ENCODE data around the gene COPS6. TPM values are rescaled to one million over a fixed set of nuclear protein-coding genes. Genes with fewer than 3 reads are reported as not detected.

Gene COPS6
- total and polyA plus RNA-seq, 4 donors: 28.7 to 63.2 (median 46.8) TPM

DNA sequence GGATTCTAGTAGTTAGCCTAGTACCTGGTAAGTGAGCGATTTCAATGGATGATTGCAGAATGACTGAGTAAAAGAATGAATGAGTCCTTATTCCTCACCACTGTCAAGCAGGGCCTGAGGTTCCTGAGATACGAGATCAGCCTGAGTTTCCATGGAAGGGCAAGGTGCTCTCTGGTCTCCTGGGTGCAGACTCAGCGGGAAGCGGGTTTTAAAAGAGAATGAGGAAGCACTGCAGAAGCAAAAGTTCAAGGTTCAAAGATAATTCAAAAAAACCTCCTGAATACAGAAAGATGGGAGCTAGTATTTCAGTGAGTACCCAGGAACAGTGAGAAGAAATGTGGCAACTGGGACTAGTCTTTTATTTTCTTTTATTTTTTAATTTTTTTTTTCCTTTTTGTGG lies 11.6 kb upstream of the COPS6 start:
- Histone ChIP-seq H3K4me1 (ENCODE audit: control insufficient read depth in 4 of 4, insufficient read depth in 4 of 4, low read length in 3 of 4) (peaks cover 12 to 29% (median 25%) of the 10 kb centered on the region in 4 donors), H3K9ac (ENCODE audit: low read depth in 1 of 2, low read length in 2 of 2) (no peak overlapping the region), H3K27me3 (ENCODE audit: control insufficient read depth in 4 of 4, insufficient read depth in 4 of 4, low read length in 3 of 4) (no peaks in the 10 kb centered on the region), H3K9me3 (ENCODE audit: control insufficient read depth in 4 of 4, low read length in 3 of 4) (peaks cover 5 to 7% (median 5%) of the 10 kb centered on the region in 4 donors), H3K36me3 (ENCODE audit: control insufficient read depth in 4 of 4, insufficient read depth in 3 of 4, low read depth in 1 of 4, low read length in 3 of 4) (peaks cover 14 to 52% (median 41%) of the 10 kb centered on the region in 4 donors), H3K27ac (ENCODE audit: low read depth in 1 of 2, low read length in 2 of 2) (no peak overlapping the region), H3K4me3 (ENCODE audit: low read depth in 1 of 3, low read length in 3 of 3) (no peak overlapping the region)
- 84% methylated on average over 4 of the region's 4 CpGs for WGBS
- TF ChIP-seq GABPA (IDR thresholded peaks at IDR 0.05 in 1 of 2, conservative IDR thresholded peaks at IDR 0.05 in 1 of 2) (no peak), RAD21 (IDR thresholded peaks at IDR 0.05) (no peak), NR2F2 (IDR thresholded peaks at IDR 0.05) (no peak), SP1 (IDR thresholded peaks at IDR 0.05) (no peak), YY1 (IDR thresholded peaks at IDR 0.05) (no peak)
- TF ChIP-seq, protein P1, sequence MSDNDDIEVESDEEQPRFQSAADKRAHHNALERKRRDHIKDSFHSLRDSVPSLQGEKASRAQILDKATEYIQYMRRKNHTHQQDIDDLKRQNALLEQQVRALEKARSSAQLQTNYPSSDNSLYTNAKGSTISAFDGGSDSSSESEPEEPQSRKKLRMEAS (IDR thresholded peaks at IDR 0.05): no peak
- DNase-seq (ENCODE audit: low spot score): no peak

DNA sequence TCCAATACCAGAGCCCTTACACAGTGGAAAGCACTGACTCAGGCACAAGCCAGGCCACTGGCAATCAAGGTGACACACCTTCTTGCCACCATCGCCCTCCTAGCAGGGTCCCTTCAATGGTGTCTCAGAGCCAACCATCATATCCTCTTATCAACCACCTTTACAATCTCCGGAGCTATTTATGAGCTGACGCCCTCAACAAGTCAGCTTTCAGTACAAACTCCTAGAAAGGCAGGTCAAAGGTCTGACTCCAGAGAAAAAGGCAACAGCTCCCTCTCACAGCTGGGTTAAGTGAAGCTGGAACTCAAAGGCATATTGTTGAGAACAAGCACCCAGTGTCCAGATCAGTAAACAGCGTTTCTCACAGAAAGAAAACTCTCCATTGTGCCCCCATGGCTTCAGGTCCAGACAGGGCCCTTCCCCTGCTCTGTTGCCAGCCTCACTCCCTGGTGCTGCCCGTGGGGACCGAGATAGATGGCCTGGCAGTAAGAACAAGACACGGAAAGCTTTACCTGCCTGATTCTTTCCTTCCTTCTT lies 9.7 kb upstream of the COPS6 start:
- no peak for TF ChIP-seq GABPA (IDR thresholded peaks at IDR 0.05 in 1 of 2, conservative IDR thresholded peaks at IDR 0.05 in 1 of 2)
- peak in 1 of 2 donors; percentile 52 for TF ChIP-seq HNF4A (conservative IDR thresholded peaks at IDR 0.05)
- Histone ChIP-seq H3K4me1 (ENCODE audit: control insufficient read depth in 4 of 4, insufficient read depth in 4 of 4, low read length in 3 of 4) (peaks cover 12 to 34% (median 29%) of the 10 kb centered on the region in 4 donors), H3K9ac (ENCODE audit: low read depth in 1 of 2, low read length in 2 of 2) (no peak overlapping the region), H3K27ac (ENCODE audit: low read depth in 1 of 2, low read length in 2 of 2) (no peak overlapping the region), H3K9me3 (ENCODE audit: control insufficient read depth in 4 of 4, low read length in 3 of 4) (no peaks in the 10 kb centered on the region), H3K36me3 (ENCODE audit: control insufficient read depth in 4 of 4, insufficient read depth in 3 of 4, low read depth in 1 of 4, low read length in 3 of 4) (peaks cover 2 to 34% (median 26%) of the 10 kb centered on the region in 4 donors), H3K4me3 (ENCODE audit: low read depth in 1 of 3, low read length in 3 of 3) (no peak overlapping the region), H3K27me3 (ENCODE audit: control insufficient read depth in 4 of 4, insufficient read depth in 4 of 4, low read length in 3 of 4) (no peaks in the 10 kb centered on the region)
- DNase-seq (ENCODE audit: low spot score): no peak
- 56% methylated on average over 7 of the region's 7 CpGs for WGBS

DNA sequence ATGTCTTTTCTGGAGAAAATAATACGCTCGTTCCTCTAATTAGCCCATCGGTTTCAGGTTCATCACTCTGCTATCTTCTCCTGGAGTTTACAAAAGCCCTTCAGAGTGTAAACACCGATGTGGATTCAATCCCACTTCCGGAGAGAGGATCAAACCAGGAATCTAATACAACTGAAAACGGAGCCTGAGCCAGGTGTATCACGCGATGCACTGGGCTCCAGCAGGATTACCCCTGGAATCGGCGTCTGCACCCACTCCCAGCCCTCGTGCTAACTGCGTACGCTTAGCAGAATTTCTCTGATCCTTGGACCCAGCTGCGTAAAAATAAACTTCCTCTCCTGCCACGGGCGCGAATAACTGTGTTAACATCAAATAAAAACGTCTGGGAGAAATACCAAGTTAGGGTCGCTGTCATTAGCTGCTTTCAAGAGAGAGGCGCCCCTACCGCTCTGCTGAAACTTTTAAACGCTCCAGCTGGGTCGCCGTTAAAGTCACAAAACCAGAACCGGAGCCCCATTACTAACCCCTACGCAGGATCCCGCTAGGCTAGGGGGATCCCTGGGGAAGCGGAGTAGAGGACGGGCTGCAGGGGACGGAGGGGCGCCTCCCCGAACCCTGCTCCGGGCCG lies 7.7 kb upstream of the COPS6 start:
- peak overlapping the region; percentile 89 to 90 for H3K27ac ChIP-seq (ENCODE audit: low read depth in 1 of 2, low read length in 2 of 2)
- peak overlapping the region; percentile 80 to 90 (median 83) for H3K4me3 ChIP-seq (ENCODE audit: low read depth in 1 of 3, low read length in 3 of 3)
- peaks cover under 1 to 15% (median 8%) of the 10 kb centered on the region in 4 donors for H3K36me3 ChIP-seq (ENCODE audit: control insufficient read depth in 4 of 4, insufficient read depth in 3 of 4, low read depth in 1 of 4, low read length in 3 of 4)
- peak; percentile 48 for DNase-seq (ENCODE audit: low spot score)
- H3K9ac ChIP-seq (ENCODE audit: low read depth in 1 of 2, low read length in 2 of 2): peak overlapping the region; percentile 88 to 96
- peaks cover 12 to 34% (median 29%) of the 10 kb centered on the region in 4 donors for H3K4me1 ChIP-seq (ENCODE audit: control insufficient read depth in 4 of 4, insufficient read depth in 4 of 4, low read length in 3 of 4)
- no peaks in the 10 kb centered on the region for H3K27me3 ChIP-seq (ENCODE audit: control insufficient read depth in 4 of 4, insufficient read depth in 4 of 4, low read length in 3 of 4)
- no peaks in the 10 kb centered on the region for H3K9me3 ChIP-seq (ENCODE audit: control insufficient read depth in 4 of 4, low read length in 3 of 4)
- no peak for TF ChIP-seq YY1 (IDR thresholded peaks at IDR 0.05)
- TF ChIP-seq, protein P1 (IDR thresholded peaks at IDR 0.05): no peak
- peak; percentile 43 for TF ChIP-seq SP1 (IDR thresholded peaks at IDR 0.05)
- peak; percentile 39 for TF ChIP-seq TAF1 (conservative IDR thresholded peaks at IDR 0.05)
- peak in 1 of 2 donors; percentile 26 for TF ChIP-seq RAD21 (IDR thresholded peaks at IDR 0.05)
- TF ChIP-seq FOXA2 (IDR thresholded peaks at IDR 0.05): peak; percentile 95
- no peak for TF ChIP-seq GABPA (IDR thresholded peaks at IDR 0.05 in 1 of 2, conservative IDR thresholded peaks at IDR 0.05 in 1 of 2)
- TF ChIP-seq, protein P2, sequence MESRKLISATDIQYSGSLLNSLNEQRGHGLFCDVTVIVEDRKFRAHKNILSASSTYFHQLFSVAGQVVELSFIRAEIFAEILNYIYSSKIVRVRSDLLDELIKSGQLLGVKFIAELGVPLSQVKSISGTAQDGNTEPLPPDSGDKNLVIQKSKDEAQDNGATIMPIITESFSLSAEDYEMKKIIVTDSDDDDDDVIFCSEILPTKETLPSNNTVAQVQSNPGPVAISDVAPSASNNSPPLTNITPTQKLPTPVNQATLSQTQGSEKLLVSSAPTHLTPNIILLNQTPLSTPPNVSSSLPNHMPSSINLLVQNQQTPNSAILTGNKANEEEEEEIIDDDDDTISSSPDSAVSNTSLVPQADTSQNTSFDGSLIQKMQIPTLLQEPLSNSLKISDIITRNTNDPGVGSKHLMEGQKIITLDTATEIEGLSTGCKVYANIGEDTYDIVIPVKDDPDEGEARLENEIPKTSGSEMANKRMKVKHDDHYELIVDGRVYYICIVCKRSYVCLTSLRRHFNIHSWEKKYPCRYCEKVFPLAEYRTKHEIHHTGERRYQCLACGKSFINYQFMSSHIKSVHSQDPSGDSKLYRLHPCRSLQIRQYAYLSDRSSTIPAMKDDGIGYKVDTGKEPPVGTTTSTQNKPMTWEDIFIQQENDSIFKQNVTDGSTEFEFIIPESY (IDR thresholded peaks at IDR 0.05): no peak
- TF ChIP-seq RXRA (IDR thresholded peaks at IDR 0.05): peak in 1 of 2 donors; percentile 47
- TF ChIP-seq FOXA1 (IDR thresholded peaks at IDR 0.05): peak; percentile 92
- TF ChIP-seq, protein P3, sequence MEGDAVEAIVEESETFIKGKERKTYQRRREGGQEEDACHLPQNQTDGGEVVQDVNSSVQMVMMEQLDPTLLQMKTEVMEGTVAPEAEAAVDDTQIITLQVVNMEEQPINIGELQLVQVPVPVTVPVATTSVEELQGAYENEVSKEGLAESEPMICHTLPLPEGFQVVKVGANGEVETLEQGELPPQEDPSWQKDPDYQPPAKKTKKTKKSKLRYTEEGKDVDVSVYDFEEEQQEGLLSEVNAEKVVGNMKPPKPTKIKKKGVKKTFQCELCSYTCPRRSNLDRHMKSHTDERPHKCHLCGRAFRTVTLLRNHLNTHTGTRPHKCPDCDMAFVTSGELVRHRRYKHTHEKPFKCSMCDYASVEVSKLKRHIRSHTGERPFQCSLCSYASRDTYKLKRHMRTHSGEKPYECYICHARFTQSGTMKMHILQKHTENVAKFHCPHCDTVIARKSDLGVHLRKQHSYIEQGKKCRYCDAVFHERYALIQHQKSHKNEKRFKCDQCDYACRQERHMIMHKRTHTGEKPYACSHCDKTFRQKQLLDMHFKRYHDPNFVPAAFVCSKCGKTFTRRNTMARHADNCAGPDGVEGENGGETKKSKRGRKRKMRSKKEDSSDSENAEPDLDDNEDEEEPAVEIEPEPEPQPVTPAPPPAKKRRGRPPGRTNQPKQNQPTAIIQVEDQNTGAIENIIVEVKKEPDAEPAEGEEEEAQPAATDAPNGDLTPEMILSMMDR (IDR thresholded peaks at IDR 0.05; ENCODE audit: low read depth, low read length, missing input control): no peak
- TF ChIP-seq HNF4A (conservative IDR thresholded peaks at IDR 0.05): peak in 1 of 2 donors; percentile 35
- WGBS: under 1% methylated on average over 34 of the region's 34 CpGs
